Esophagus muscularis mucosa (tissue), 4 donors: ENCODE measurements around the gene SMIM28. TPM values are rescaled to one million over a fixed set of nuclear protein-coding genes. Genes with fewer than 3 reads are reported as not detected.

Source experiments
- DNase-seq: peaks from one replicate; pipeline ENCODE4 v3.0.0-alpha.2; 2017; ENCODE audit errors: extremely low spot score
- H3K27ac ChIP-seq, 4 donors: fragments of 200-600 bp; sonication (generic); replicated peaks in 1 of 4; 1 replicate in 3 of 4; 2 replicates in 1 of 4; pipeline ENCODE4 v1.5.1; 2016 to 2019; ENCODE audit warnings: mild to moderate bottlenecking in 1 of 4
- H3K27me3 ChIP-seq, 4 donors: fragments of 200-600 bp; sonication (generic); one replicate each; pipeline versions ENCODE4 v1.5.1 to v1.6.0; 2016 to 2019
- H3K36me3 ChIP-seq, 4 donors: fragments of 200-600 bp; sonication (generic); one replicate each; pipeline ENCODE4 v1.5.1; 2016 to 2019
- H3K4me1 ChIP-seq, 4 donors: fragments of 200-600 bp; sonication (generic); one replicate each; pipeline ENCODE4 v1.5.1; 2016 to 2019
- H3K4me3 ChIP-seq, 4 donors: fragments of 200-600 bp; sonication (generic); 1 replicate in 2 of 4; 2 replicates in 2 of 4; pipeline ENCODE4 v1.5.1; 2016 to 2019; ENCODE audit warnings: mild to moderate bottlenecking in 4 of 4, moderate library complexity in 1 of 4
- H3K9me3 ChIP-seq, 4 donors: fragments of 200-600 bp; sonication (generic); 1 replicate in 3 of 4; 2 replicates in 1 of 4; pipeline ENCODE4 v1.5.1; 2016 to 2019
- EP300 ChIP-seq: sonication (generic); formaldehyde crosslinking; IDR thresholded peaks from one replicate; pipeline ENCODE4 v1.6.1; 2017; ENCODE audit warnings: antibody characterized with exemption
- POLR2A ChIP-seq: fragments of 450-650 bp; IDR thresholded peaks from one replicate; pipeline ENCODE4 v1.6.1; 2017; ENCODE audit warnings: antibody characterized with exemption, moderate library complexity, mild to moderate bottlenecking, low read depth
- POLR2AphosphoS5 ChIP-seq, 2 donors: sonication (generic); formaldehyde crosslinking; IDR thresholded peaks; one replicate each; pipeline ENCODE4 v1.6.1; 2017; ENCODE audit warnings: antibody characterized with exemption in 2 of 2
- WGBS: methylation state at CpG from one replicate; pipeline ENCODE4 v1.1.5; 2018; 5-methylcytosine and 5-hydroxymethylcytosine counted together
- intact Hi-C: fragments of 100-400 bp; cut with DNase I; formaldehyde crosslinking; loops from one replicate; pipeline ENCODE4 v1.15.1; 2023
- total RNA-seq, 4 donors: library from RNA; depleted of rRNA; stranded (reverse); fragments of >200 nt; gene quantifications; one replicate each; pipeline versions ENCODE4 v1.1.0 to v1.2.1, GENCODE V29; 2016
- TF ChIP-seq, protein P1 (sequence below), 3 experiments: fragments of 200-600 bp in 2 of 3; fragments of 450-650 bp in 1 of 3; sonication (generic) in 2 of 3; IDR thresholded peaks; one replicate each; pipeline ENCODE4 v1.5.1; 2017 to 2019; ENCODE audit warnings: antibody characterized with exemption in 3 of 3, mild to moderate bottlenecking in 2 of 3, moderate library complexity in 1 of 3

Gene SMIM28
- total RNA-seq, 4 donors from 2014 or later: 0.50 TPM; not detected in 3

DNA sequence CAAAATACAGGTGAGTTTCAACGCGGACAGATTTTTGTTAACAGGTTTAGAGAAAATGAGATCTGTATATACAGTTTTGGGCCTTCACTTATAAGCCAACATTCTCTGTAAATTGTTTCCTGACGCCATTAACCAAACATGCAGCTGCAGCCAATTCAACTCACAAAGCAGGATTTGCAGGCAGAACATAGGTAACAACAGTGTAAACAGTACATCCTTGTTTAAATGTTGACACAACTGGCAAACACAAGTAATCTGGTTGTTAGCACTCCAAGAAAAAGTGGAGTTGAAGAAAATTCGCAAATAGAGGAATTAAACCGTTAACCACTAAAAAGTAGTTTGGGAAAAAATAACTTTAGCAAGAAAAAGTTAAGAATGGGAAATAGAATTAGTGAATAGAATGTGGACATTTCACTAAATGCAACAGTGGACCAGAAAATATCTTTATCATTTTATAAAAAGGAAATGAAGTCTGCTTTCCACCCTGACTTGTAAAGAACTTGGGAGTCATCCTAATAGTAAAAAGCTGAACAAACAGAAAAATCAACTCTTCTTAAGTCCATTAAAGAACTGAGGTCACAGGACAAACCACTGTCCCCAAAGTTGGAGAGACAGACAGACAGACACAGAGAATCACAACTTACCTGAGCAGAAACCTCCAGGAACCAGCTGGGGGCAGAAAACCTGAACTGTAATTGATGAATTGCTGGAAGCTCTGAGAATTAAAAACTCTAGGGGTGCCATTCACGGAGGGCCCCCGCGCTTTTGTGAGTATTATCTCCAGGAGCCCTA lies 10.1 kb downstream of the SMIM28 start:
- intact Hi-C loops: no loop called here
- no peaks in the 10 kb centered on the region for H3K9me3 ChIP-seq
- H3K36me3 ChIP-seq: no peaks in the 10 kb centered on the region
- H3K4me3 ChIP-seq: no peak overlapping the region
- no peaks in the 10 kb centered on the region for H3K4me1 ChIP-seq
- H3K27ac ChIP-seq: no peak overlapping the region
- TF ChIP-seq EP300 (no peak), POLR2A (no peak)
- H3K27me3 ChIP-seq: peaks cover 0 to 8% (median 0%) of the 10 kb centered on the region in 4 donors
- WGBS: 89% methylated on average over 8 of the region's 8 CpGs
- DNase-seq: no peak

DNA sequence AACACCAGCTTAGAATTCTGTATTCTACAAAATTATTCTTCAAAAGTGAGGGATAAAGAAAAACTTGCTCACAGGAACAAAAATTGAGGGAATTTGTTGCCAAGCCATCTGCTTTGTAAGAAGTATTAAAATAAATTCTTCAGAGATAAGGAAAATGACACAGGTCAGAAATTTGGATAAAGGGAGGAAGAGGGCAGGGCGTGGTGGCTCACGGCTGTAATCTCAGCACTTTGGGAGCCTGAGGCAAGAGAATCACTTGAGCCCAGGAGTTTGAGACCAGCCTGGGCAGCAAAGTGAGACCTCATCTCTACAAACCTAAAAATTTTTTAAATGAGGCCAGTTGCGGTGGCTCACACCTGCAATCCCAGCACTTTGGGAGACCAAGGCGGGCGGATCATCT lies 11.8 kb downstream of the SMIM28 start:
- H3K36me3 ChIP-seq: no peaks in the 10 kb centered on the region
- 88% methylated on average over 5 of the region's 5 CpGs for WGBS
- intact Hi-C loops: no loop called here
- peaks cover 0 to 8% (median 0%) of the 10 kb centered on the region in 4 donors for H3K27me3 ChIP-seq
- H3K9me3 ChIP-seq: no peaks in the 10 kb centered on the region
- TF ChIP-seq EP300 (no peak), POLR2A (no peak), POLR2AphosphoS5 (IDR thresholded peaks at IDR 0.05) (no peak)
- TF ChIP-seq, protein P1, sequence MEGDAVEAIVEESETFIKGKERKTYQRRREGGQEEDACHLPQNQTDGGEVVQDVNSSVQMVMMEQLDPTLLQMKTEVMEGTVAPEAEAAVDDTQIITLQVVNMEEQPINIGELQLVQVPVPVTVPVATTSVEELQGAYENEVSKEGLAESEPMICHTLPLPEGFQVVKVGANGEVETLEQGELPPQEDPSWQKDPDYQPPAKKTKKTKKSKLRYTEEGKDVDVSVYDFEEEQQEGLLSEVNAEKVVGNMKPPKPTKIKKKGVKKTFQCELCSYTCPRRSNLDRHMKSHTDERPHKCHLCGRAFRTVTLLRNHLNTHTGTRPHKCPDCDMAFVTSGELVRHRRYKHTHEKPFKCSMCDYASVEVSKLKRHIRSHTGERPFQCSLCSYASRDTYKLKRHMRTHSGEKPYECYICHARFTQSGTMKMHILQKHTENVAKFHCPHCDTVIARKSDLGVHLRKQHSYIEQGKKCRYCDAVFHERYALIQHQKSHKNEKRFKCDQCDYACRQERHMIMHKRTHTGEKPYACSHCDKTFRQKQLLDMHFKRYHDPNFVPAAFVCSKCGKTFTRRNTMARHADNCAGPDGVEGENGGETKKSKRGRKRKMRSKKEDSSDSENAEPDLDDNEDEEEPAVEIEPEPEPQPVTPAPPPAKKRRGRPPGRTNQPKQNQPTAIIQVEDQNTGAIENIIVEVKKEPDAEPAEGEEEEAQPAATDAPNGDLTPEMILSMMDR (IDR thresholded peaks at IDR 0.05): no peak
- peaks cover 0 to 4% (median 0%) of the 10 kb centered on the region in 4 donors for H3K4me1 ChIP-seq
- peak; percentile 37 for DNase-seq
- no peak overlapping the region for H3K27ac ChIP-seq
- no peak overlapping the region for H3K4me3 ChIP-seq

DNA sequence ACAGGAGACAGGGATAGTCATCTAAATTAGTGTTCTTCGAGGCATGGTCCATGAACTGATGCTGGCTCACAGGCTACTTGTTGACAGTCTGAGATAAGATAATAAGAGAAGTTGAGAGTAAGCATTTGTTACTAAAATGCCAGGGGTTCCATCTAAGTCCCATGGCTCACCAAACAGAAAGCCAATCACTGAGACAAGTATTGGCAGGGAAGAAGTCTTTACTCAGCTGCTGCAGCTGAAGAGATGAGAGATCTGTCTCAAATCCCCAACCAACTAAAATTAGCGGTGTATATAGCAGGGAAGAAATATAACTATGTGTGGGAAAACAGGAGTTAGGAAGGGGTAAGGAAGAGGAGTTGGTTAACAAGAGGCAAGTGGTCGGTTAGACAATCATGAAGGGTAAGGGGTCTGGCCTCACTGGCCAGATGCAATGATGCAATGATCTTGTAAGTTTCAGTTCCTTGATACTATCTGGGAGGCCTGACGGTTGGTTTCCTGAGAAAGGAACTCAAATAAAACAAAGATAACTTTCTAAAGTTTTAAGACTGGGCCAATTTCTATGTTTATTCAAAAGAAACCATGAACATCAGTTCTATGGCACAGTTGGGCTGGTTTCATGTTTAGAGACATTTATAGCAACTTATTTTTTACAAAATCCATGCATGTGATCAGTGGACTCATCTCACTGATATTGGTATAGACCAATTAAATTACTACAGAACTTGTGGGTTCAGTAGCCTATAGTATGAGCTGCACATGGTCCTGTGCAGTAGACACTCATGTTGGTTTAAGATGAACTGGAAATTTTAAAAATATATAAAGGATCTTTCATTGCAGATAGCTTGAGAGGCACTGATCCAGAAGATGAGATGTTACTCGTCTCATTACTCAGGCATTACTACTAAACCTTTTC lies 16.4 kb downstream of the SMIM28 start:
- no peaks in the 10 kb centered on the region for H3K9me3 ChIP-seq
- H3K27me3 ChIP-seq: no peaks in the 10 kb centered on the region
- H3K4me1 ChIP-seq: peaks cover 0 to 4% (median 0%) of the 10 kb centered on the region in 4 donors
- TF ChIP-seq, protein P1 (IDR thresholded peaks at IDR 0.05): no peak
- no peak for TF ChIP-seq POLR2AphosphoS5 (IDR thresholded peaks at IDR 0.05)
- TF ChIP-seq POLR2A: no peak
- TF ChIP-seq EP300: no peak
- no peak overlapping the region for H3K4me3 ChIP-seq
- 79% methylated on average over 5 of the region's 5 CpGs for WGBS
- intact Hi-C loops: no loop called here
- peak; percentile 62 for DNase-seq
- H3K36me3 ChIP-seq: no peaks in the 10 kb centered on the region
- H3K27ac ChIP-seq: no peak overlapping the region

DNA sequence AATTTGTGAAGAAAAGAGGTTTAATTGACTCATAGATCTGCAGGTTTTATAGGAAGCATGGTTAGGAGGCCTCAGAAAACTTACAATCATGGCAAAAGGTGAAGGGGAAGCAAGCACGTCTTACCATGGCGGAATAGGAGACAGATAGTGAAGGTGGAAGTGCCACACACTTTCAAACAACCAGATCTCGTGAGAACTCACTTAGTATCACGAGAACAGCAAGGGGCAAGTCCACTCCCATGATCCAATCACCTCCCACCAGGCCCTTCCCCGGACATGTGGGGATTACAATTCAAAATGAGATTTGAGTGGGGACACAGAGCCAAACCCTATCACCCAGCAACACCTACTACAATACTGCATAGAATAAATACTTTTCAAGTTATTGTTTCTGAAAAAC lies 19.0 kb downstream of the SMIM28 start:
- Histone ChIP-seq H3K27me3 (no peaks in the 10 kb centered on the region), H3K9me3 (no peaks in the 10 kb centered on the region), H3K36me3 (no peaks in the 10 kb centered on the region), H3K4me1 (peaks cover 0 to 4% (median 0%) of the 10 kb centered on the region in 4 donors), H3K27ac (no peak overlapping the region), H3K4me3 (no peak overlapping the region)
- TF ChIP-seq EP300: no peak
- TF ChIP-seq POLR2AphosphoS5 (IDR thresholded peaks at IDR 0.05): no peak
- DNase-seq: peak; percentile 79
- WGBS: 91% methylated on average over 5 of the region's 5 CpGs
- intact Hi-C loops: no loop called here

DNA sequence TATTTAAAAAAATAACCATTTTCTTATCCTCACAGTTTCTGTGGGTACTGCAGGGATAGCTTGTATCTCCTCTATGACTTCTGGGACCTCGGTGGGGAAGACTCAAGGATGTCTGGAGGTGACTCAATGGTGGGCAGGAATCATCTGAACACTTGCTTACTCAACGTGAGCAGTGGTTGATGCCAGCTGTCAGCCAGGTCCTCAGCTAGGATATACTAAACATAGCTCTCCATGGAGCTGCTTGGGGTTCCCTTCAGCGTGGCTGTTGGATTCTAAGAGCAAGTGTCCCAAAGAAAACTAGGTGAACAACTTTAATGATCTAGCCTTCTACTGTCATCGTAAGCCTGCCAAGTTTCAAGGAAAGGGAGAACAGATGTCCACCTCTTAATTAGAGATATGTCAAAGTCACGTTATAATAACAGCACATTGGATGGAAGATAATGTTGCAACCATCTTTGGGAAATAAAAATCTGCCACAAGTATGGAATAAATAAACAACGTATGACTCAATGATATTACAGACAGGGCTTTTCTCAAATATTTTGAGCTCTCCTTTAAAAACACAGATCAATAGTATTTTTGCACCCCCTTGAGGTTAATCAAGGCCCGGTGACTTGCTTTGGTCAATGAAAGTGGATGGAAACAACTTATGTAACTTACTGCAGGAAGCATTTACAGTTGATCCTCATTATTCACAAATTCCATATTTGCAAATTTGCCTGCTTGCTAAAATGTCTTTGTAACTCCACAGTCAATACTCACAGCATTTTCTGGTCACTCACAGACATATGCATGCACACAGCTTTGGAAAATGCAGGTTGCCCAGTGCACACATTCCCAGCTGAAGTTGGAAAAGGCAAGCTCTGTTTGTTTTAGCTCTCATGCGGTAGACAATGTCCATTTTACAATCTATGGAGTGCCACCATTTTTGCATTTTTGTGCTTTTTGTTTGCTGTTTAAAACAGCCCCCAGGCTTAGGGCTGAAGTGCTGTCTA lies 19.7 kb downstream of the SMIM28 start:
- Histone ChIP-seq H3K4me1 (peaks cover 0 to 4% (median 0%) of the 10 kb centered on the region in 4 donors), H3K27me3 (no peaks in the 10 kb centered on the region), H3K27ac (no peak overlapping the region), H3K4me3 (no peak overlapping the region), H3K9me3 (no peaks in the 10 kb centered on the region), H3K36me3 (no peaks in the 10 kb centered on the region)
- WGBS: 85% methylated on average over 8 of the region's 8 CpGs
- no peak for TF ChIP-seq POLR2AphosphoS5 (IDR thresholded peaks at IDR 0.05)
- TF ChIP-seq, protein P1 (IDR thresholded peaks at IDR 0.05): no peak
- TF ChIP-seq POLR2A: no peak
- no peak for TF ChIP-seq EP300
- intact Hi-C loops: no loop called here
- DNase-seq: peak; percentile 64
